ENCODE data around the gene TRIM65. TPM values are rescaled to one million over a fixed set of nuclear protein-coding genes. Genes with fewer than 3 reads are reported as not detected.
A peak's percentile ranks its signal among the peaks of the same experiment; 100 is the strongest.

Gene TRIM65
- total and polyA plus RNA-seq, 2 of the 13 experiments (the other 11 are each of a cell fraction or from before 2014, with no cell fraction given): 10.3 to 22.4 TPM

GRCh38 chr17:75896415-75897159, at the start of gene TRIM65 (continued):
- TF ChIP-seq MXD4 (CRISPR knock-in tag; IDR thresholded peaks at IDR 0.05) (peak; percentile 54; the same call in 1 of the 2 replicates), FOXO1 (CRISPR knock-in tag; IDR thresholded peaks at IDR 0.05) (no peak), SAFB2 (CRISPR knock-in tag; IDR thresholded peaks at IDR 0.05; ENCODE audit: borderline replicate concordance, low read depth) (no peak), HHEX (CRISPR knock-in tag; IDR thresholded peaks at IDR 0.05) (no peak), ZNF326 (CRISPR knock-in tag; IDR thresholded peaks at IDR 0.05; ENCODE audit: borderline replicate concordance) (no peak), ZNF672 (CRISPR knock-in tag; IDR thresholded peaks at IDR 0.05) (peak; percentile 84; the same call in 1 of the 2 replicates), RXRA (CRISPR knock-in tag; IDR thresholded peaks at IDR 0.05) (no peak; the same call in 1 of the 2 replicates), ARNT2 (CRISPR knock-in tag; IDR thresholded peaks at IDR 0.05; ENCODE audit: low read depth) (peak; percentile 81), ZMYM4 (CRISPR knock-in tag; IDR thresholded peaks at IDR 0.05) (0 out of 2 replicates have a peak, but pooled peaks have one; percentile 22), TIGD3 (CRISPR knock-in tag; IDR thresholded peaks at IDR 0.05; ENCODE audit: borderline replicate concordance) (no peak), NCOA5 (CRISPR knock-in tag; IDR thresholded peaks at IDR 0.05) (no peak), NFKB2 (CRISPR knock-in tag; IDR thresholded peaks at IDR 0.05; ENCODE audit: borderline replicate concordance) (peak; percentile 58; the same call in 1 of the 2 replicates), PAWR (CRISPR knock-in tag; IDR thresholded peaks at IDR 0.05; ENCODE audit: borderline replicate concordance) (no peak; the same call in 1 of the 2 replicates), ZNF589 (CRISPR knock-in tag; conservative IDR thresholded peaks at IDR 0.05) (peak; percentile 86; the same call in 1 of the 2 replicates), RNF2 (conservative IDR thresholded peaks at IDR 0.05; ENCODE audit: low read depth) (peak; percentile 89; the same call in 1 of the 2 replicates), ATF7-NPFF (CRISPR knock-in tag; IDR thresholded peaks at IDR 0.05; ENCODE audit: low read depth) (peak; percentile 63; the same call in 1 of the 2 replicates), ZNF550 (CRISPR knock-in tag; IDR thresholded peaks at IDR 0.05; ENCODE audit: borderline replicate concordance) (no peak), SAP130 (CRISPR knock-in tag; IDR thresholded peaks at IDR 0.05; ENCODE audit: low read depth) (peak; percentile 79), HMG20B (CRISPR knock-in tag; conservative IDR thresholded peaks at IDR 0.05) (no peak), HDAC2 (CRISPR knock-in tag; IDR thresholded peaks at IDR 0.05) (no peak; the same call in 1 of the 2 replicates)
- TF ChIP-seq, protein P1, sequence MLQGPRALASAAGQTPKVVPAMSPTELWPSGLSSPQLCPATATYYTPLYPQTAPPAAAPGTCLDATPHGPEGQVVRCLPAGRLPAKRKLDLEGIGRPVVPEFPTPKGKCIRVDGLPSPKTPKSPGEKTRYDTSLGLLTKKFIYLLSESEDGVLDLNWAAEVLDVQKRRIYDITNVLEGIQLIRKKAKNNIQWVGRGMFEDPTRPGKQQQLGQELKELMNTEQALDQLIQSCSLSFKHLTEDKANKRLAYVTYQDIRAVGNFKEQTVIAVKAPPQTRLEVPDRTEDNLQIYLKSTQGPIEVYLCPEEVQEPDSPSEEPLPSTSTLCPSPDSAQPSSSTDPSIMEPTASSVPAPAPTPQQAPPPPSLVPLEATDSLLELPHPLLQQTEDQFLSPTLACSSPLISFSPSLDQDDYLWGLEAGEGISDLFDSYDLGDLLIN (CRISPR knock-in tag; IDR thresholded peaks at IDR 0.05; ENCODE audit: borderline replicate concordance): 0 out of 2 replicates have a peak, but pooled peaks have one; percentile 54
- TF ChIP-seq, protein P2, sequence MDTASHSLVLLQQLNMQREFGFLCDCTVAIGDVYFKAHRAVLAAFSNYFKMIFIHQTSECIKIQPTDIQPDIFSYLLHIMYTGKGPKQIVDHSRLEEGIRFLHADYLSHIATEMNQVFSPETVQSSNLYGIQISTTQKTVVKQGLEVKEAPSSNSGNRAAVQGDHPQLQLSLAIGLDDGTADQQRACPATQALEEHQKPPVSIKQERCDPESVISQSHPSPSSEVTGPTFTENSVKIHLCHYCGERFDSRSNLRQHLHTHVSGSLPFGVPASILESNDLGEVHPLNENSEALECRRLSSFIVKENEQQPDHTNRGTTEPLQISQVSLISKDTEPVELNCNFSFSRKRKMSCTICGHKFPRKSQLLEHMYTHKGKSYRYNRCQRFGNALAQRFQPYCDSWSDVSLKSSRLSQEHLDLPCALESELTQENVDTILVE (CRISPR knock-in tag; IDR thresholded peaks at IDR 0.05): peak; percentile 54; the same call in 1 of the 2 replicates
- TF ChIP-seq, protein P3, sequence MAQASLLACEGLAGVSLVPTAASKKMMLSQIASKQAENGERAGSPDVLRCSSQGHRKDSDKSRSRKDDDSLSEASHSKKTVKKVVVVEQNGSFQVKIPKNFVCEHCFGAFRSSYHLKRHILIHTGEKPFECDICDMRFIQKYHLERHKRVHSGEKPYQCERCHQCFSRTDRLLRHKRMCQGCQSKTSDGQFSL (CRISPR knock-in tag; IDR thresholded peaks at IDR 0.05): 0 out of 2 replicates have a peak, but pooled peaks have one; percentile 12
- TF ChIP-seq, protein P4, sequence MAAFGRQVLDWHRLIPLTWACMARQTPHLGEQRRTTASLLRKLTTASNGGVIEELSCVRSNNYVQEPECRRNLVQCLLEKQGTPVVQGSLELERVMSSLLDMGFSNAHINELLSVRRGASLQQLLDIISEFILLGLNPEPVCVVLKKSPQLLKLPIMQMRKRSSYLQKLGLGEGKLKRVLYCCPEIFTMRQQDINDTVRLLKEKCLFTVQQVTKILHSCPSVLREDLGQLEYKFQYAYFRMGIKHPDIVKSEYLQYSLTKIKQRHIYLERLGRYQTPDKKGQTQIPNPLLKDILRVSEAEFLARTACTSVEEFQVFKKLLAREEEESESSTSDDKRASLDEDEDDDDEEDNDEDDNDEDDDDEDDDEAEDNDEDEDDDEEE (CRISPR knock-in tag; IDR thresholded peaks at IDR 0.05): peak; percentile 66; the same call in 1 of the 2 replicates

Measured in HepG2 (cell line).